Uterus (tissue), 4 donors: ENCODE data around the gene DUSP22. TPM values are rescaled to one million over a fixed set of nuclear protein-coding genes. Genes with fewer than 3 reads are reported as not detected.

Source experiments
- DNase-seq, 2 donors: peaks; one replicate each; pipeline ENCODE4 v3.0.0-alpha.2; 2019 to 2020
- H3K27ac ChIP-seq, 2 donors: fragments of 200-600 bp; sonication (generic); 1 replicate in 1 of 2; 2 replicates in 1 of 2; pipeline ENCODE4 v1.5.1; 2016 to 2018
- H3K27me3 ChIP-seq, 2 donors: fragments of 200-600 bp; sonication (generic); one replicate each; pipeline ENCODE4 v1.5.1; 2018 to 2019; ENCODE audit warnings: control low read depth in 1 of 2
- H3K36me3 ChIP-seq, 2 donors: fragments of 200-600 bp; sonication (generic); one replicate each; pipeline ENCODE4 v1.5.1; 2019; ENCODE audit warnings: control low read depth in 1 of 2
- H3K4me1 ChIP-seq, 2 donors: fragments of 200-600 bp; sonication (generic); one replicate each; pipeline ENCODE4 v1.5.1; 2018 to 2019; ENCODE audit warnings: control low read depth in 1 of 2
- H3K4me3 ChIP-seq, 2 donors: fragments of 200-600 bp; sonication (generic); 1 replicate in 1 of 2; 2 replicates in 1 of 2; pipeline ENCODE4 v1.5.1; 2018 to 2019; ENCODE audit warnings: mild to moderate bottlenecking in 1 of 2
- H3K9me3 ChIP-seq, 2 donors: fragments of 200-600 bp; sonication (generic); one replicate each; pipeline ENCODE4 v1.5.1; 2019; ENCODE audit warnings: control low read depth in 1 of 2
- POLR2A ChIP-seq, 2 donors: fragments of 450-650 bp; IDR thresholded peaks; one replicate each; pipeline ENCODE4 v1.6.1; 2016; ENCODE audit warnings: antibody characterized with exemption in 2 of 2, mild to moderate bottlenecking in 1 of 2, moderate library complexity in 1 of 2
- intact Hi-C: fragments of 100-400 bp; cut with DNase I; formaldehyde crosslinking; loops from one replicate; pipeline ENCODE4 v1.15.1; 2023; ENCODE audit warnings: low total_unique reads
- total RNA-seq, 4 donors: library from RNA; depleted of rRNA in 3 of 4; stranded (reverse); fragments of >200 nt in 3 of 4; gene quantifications; one replicate each; pipeline versions ENCODE4 v1.1.0 to v1.2.4, GENCODE V29; 2014 to 2023
- TF ChIP-seq, protein P1 (sequence below), 4 experiments: fragments of 200-600 bp in 2 of 4; fragments of 450-650 bp in 2 of 4; sonication (generic) in 2 of 4; IDR thresholded peaks; one replicate each; pipeline ENCODE4 v1.5.1; 2016 to 2019; ENCODE audit warnings: antibody characterized with exemption in 4 of 4, mild to moderate bottlenecking in 2 of 4, moderate library complexity in 1 of 4
- donor health status: DM: yes; HTN: yes; CAD: no.

DUSP22 gene
- total RNA-seq, 4 donors from 2014 or later: 22.8 to 78.5 (median 46.0) TPM

DNA sequence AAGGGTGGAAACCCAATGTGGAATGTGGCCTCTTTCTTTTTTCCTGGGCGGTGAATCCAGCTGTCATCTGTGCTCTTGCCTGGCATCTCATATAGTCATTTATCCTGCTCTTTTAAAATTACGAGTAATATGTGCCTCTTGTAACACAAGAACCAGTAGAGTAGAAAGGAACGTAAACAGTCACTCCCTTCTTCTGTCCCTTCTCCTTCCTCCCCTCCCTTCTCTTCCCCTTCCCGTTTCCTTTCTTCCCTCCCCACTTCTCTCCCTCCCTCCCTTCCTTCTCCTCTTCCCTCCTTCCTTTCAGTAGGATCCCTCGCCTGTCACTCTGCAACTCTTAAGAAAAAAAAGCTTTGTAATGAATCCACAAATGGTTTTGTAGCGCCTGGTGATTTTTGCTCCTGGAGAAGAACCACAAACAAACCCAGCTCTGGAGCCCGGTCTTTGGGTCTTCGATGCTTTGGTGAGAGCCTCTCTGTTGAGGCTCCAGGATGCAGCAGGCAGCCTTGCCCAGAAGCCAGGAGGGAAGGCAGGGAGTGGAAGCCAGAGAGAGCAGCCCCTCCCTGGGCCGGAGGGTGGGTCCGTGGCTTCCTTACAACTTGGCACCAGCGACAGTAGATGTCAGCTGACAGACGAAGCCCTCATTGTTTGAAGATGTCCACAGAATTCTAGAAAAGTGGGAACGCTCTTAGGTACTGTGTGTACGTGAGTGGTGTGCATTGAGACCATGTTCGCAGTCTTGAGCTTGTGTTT, 15.0 kb downstream of the DUSP22 start:
- intact Hi-C loops: no loop called here
- Histone ChIP-seq H3K4me1 (no peaks in the 10 kb centered on the region), H3K9me3 (no peaks in the 10 kb centered on the region), H3K27ac (no peak overlapping the region), H3K36me3 (no peaks in the 10 kb centered on the region), H3K27me3 (no peaks in the 10 kb centered on the region), H3K4me3 (no peak overlapping the region)
- no peak for DNase-seq
- TF ChIP-seq, protein P1, sequence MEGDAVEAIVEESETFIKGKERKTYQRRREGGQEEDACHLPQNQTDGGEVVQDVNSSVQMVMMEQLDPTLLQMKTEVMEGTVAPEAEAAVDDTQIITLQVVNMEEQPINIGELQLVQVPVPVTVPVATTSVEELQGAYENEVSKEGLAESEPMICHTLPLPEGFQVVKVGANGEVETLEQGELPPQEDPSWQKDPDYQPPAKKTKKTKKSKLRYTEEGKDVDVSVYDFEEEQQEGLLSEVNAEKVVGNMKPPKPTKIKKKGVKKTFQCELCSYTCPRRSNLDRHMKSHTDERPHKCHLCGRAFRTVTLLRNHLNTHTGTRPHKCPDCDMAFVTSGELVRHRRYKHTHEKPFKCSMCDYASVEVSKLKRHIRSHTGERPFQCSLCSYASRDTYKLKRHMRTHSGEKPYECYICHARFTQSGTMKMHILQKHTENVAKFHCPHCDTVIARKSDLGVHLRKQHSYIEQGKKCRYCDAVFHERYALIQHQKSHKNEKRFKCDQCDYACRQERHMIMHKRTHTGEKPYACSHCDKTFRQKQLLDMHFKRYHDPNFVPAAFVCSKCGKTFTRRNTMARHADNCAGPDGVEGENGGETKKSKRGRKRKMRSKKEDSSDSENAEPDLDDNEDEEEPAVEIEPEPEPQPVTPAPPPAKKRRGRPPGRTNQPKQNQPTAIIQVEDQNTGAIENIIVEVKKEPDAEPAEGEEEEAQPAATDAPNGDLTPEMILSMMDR (IDR thresholded peaks at IDR 0.05): no peak
- TF ChIP-seq POLR2A (IDR thresholded peaks at IDR 0.05): no peak

DNA sequence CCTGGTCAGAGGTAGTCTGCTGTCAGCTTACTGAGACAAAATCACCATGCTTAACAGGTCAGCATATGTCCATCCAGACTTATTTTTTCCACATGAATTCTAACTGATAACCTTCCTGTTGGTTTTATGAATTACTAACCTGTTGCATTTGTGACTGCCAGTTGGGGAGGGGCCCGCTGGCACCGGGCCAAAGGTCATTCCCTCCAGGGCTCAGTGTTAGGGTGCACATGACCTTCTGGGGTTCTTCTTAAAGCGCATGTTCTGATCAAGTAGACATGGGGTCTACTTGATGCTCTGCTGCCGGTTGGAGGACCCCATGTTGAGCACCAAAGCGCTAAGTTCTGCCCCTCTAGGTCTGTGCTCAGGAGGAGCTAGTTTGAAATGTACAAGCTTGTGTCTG, 15.6 kb downstream of the DUSP22 start:
- Histone ChIP-seq H3K4me3 (no peak overlapping the region), H3K9me3 (no peaks in the 10 kb centered on the region), H3K4me1 (no peaks in the 10 kb centered on the region), H3K27ac (no peak overlapping the region), H3K36me3 (no peaks in the 10 kb centered on the region), H3K27me3 (no peaks in the 10 kb centered on the region)
- no peak for DNase-seq
- TF ChIP-seq, protein P1 (IDR thresholded peaks at IDR 0.05): no peak
- no peak for TF ChIP-seq POLR2A (IDR thresholded peaks at IDR 0.05)
- intact Hi-C loops: no loop called here

DNA sequence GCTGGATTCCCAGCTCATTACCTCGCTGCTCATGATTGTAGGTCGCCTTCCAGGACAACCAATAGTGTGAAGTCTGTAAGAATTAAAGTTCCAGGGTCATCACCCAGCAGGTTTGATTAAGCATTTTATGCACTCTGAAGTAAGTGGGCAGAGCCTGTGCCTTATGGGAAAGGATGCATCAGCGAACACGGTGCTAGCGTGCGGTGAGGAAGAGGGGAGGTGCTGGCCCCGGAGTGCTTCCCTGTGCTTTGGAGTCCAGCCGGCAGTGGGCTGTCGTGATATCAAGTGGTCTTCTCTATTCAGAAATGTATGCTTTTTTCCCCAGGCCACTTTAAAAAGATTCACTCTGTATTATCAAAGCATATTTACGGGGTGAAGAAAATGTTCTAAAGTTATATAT, 16.0 kb downstream of the DUSP22 start:
- Histone ChIP-seq H3K9me3 (no peaks in the 10 kb centered on the region), H3K4me1 (no peaks in the 10 kb centered on the region), H3K36me3 (no peaks in the 10 kb centered on the region), H3K27me3 (no peaks in the 10 kb centered on the region), H3K27ac (no peak overlapping the region), H3K4me3 (no peak overlapping the region)
- no peak for DNase-seq
- TF ChIP-seq POLR2A (IDR thresholded peaks at IDR 0.05): no peak
- TF ChIP-seq, protein P1 (IDR thresholded peaks at IDR 0.05): no peak
- intact Hi-C loops: no loop called here

DNA sequence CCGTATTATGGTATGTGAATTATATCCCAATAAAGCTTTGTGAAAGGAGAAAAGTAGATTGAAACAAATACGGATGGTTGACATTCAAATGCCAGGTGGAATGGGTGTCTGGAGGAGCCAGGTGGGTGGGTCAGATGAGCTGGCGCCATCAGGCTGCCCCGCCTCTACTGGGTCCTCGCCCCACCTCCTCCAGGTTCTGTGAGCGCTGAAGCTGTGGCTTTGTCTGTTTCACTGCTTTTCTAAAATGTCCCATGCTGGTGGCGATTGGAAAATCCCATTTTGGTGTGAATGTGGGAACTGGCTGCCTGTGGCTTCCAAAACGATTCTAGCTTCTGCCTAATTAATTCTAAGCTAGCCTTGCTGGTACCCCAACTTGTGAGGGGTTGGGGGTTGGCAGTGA, 16.5 kb downstream of the DUSP22 start:
- TF ChIP-seq POLR2A (IDR thresholded peaks at IDR 0.05): no peak
- TF ChIP-seq, protein P1 (IDR thresholded peaks at IDR 0.05): no peak
- H3K27ac ChIP-seq: no peak overlapping the region
- H3K4me3 ChIP-seq: no peak overlapping the region
- DNase-seq: no peak
- H3K4me1 ChIP-seq: no peaks in the 10 kb centered on the region
- H3K27me3 ChIP-seq: no peaks in the 10 kb centered on the region
- intact Hi-C loops: no loop called here
- H3K36me3 ChIP-seq: no peaks in the 10 kb centered on the region
- no peaks in the 10 kb centered on the region for H3K9me3 ChIP-seq

DNA sequence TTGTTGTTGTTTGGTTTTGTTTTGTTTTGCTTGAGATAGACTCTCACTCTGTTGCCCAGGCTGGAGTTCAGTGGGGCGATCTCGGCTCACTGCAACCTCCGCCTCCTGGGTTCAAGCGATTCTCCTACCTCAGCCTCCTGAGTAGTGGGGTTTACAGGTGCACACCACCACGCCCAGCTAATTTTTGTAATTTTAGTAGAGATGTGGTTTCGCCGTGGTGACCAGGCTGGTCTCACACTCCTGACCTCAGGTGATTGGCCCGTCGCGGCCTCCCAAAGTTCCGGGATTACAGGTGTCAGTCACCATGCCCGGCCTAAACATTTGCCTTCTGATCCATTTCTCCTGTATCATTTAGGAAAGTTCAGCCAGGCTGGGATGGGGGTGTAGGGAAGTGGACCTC, 17.7 kb downstream of the DUSP22 start:
- Histone ChIP-seq H3K4me1 (no peaks in the 10 kb centered on the region), H3K4me3 (no peak overlapping the region), H3K9me3 (no peaks in the 10 kb centered on the region), H3K36me3 (no peaks in the 10 kb centered on the region), H3K27ac (no peak overlapping the region), H3K27me3 (no peaks in the 10 kb centered on the region)
- intact Hi-C loops: no loop called here
- TF ChIP-seq POLR2A (IDR thresholded peaks at IDR 0.05): no peak
- TF ChIP-seq, protein P1 (IDR thresholded peaks at IDR 0.05): no peak
- no peak for DNase-seq
